ENCODE results near the gene POLR3GL. TPM values are rescaled to one million over a fixed set of nuclear protein-coding genes. Genes with fewer than 3 reads are reported as not detected.
"Not testable (repeated sequence)": the region's sequence is repeated elsewhere in the genome, so short reads cannot be mapped to it uniquely, and the experiment has no call there.

The POLR3GL gene
- polyA plus RNA-seq, 3 donors, result 31.9 to 35.4 (median 34.6) TPM

- not testable (repeated sequence) for DNase-seq (ENCODE audit: extremely low read depth in 1 of 11, low read depth in 9 of 11, low spot score in 4 of 11)
Measured at GRCh38 chr1:146026650-146027049, 62.2 kb downstream of the POLR3GL start.

Other genes starting within 250 kb of the POLR3GL start
- gene CD160, start 245.2 kb upstream of the POLR3GL start, polyA plus RNA-seq (ENCODE audit: insufficient read length in 3 of 3), result 1 to 10 TPM in 2 of 3 donors, under 1 TPM in 1; 0.95 to 2.6 (median 1.2) TPM
- gene RNF115, start 140.6 kb upstream of the POLR3GL start, polyA plus RNA-seq (ENCODE audit: insufficient read length in 3 of 3), result 10 to 100 TPM; 13.2 to 22.0 (median 16.7) TPM
- 10 to 100 TPM; 37.1 to 39.3 (median 37.4) TPM for gene POLR3C, start 140.5 kb upstream of the POLR3GL start, polyA plus RNA-seq (ENCODE audit: insufficient read length in 3 of 3)
- gene NUDT17, start 119.1 kb upstream of the POLR3GL start, polyA plus RNA-seq (ENCODE audit: insufficient read length in 3 of 3), result 1 to 10 TPM; 6.1 to 7.4 (median 6.8) TPM
- gene PIAS3, start 105.6 kb upstream of the POLR3GL start, polyA plus RNA-seq (ENCODE audit: insufficient read length in 3 of 3), result 10 to 100 TPM; 45.7 to 56.0 (median 54.4) TPM
- 1 to 10 TPM; 2.1 to 2.7 (median 2.4) TPM for gene ANKRD35, start 78.8 kb upstream of the POLR3GL start, polyA plus RNA-seq (ENCODE audit: insufficient read length in 3 of 3)
- gene ITGA10, start 54.6 kb upstream of the POLR3GL start, polyA plus RNA-seq (ENCODE audit: insufficient read length in 3 of 3), result 1 to 10 TPM in 1 of 3 donors, under 1 TPM in 2; 0.82 to 1.3 (median 0.95) TPM
- 10 to 100 TPM; 51.9 to 60.9 (median 56.4) TPM for gene PEX11B, start 46.0 kb upstream of the POLR3GL start, polyA plus RNA-seq (ENCODE audit: insufficient read length in 3 of 3)
- gene RBM8A, start 37.2 kb upstream of the POLR3GL start, polyA plus RNA-seq (ENCODE audit: insufficient read length in 3 of 3), result 100 to 1,000 TPM; 168 to 219 (median 214) TPM
- gene LIX1L, start 6.7 kb upstream of the POLR3GL start, polyA plus RNA-seq (ENCODE audit: insufficient read length in 3 of 3), result 10 to 100 TPM; 21.3 to 30.1 (median 27.0) TPM
- 1 to 10 TPM in 1 of 3 donors, under 1 TPM in 2; 0.37 to 1.1 (median 0.42) TPM for gene ANKRD34A, start 115 bp upstream of the POLR3GL start, polyA plus RNA-seq (ENCODE audit: insufficient read length in 3 of 3)
- 100 to 1,000 TPM; 453 to 546 (median 468) TPM for gene TXNIP, start 31.9 kb downstream of the POLR3GL start, polyA plus RNA-seq (ENCODE audit: insufficient read length in 3 of 3)
- under 1 TPM in 2 of 3 donors, not detected in 1; 0.15 to 0.20 TPM for gene HJV, start 57.0 kb downstream of the POLR3GL start, polyA plus RNA-seq (ENCODE audit: insufficient read length in 3 of 3)
- gene NBPF10, start 180.1 kb downstream of the POLR3GL start, polyA plus RNA-seq (ENCODE audit: insufficient read length in 3 of 3), result 1 to 10 TPM; 2.9 to 4.5 (median 4.0) TPM